Hepatocyte (in vitro differentiated cells): ENCODE data around the gene VPS52.

Source experiments
- EZH2 ChIP-seq: fragments of 200-600 bp; sonication (generic); IDR thresholded peaks from 2 replicates; pipeline ENCODE4 v1.6.1; 2016; ENCODE audit warnings: antibody characterized with exemption, mild to moderate bottlenecking, borderline replicate concordance
- EZH2phosphoT487 ChIP-seq: fragments of 200-600 bp; sonication (generic); IDR thresholded peaks from one replicate; pipeline ENCODE4 v1.6.1; 2018; ENCODE audit warnings: antibody characterized with exemption, mild to moderate bottlenecking, low read depth, moderate library complexity; ENCODE audit not compliant: unreplicated experiment, severe bottlenecking
- TF ChIP-seq, protein P1 (sequence below): fragments of 200-600 bp; sonication (generic); IDR thresholded peaks from 2 replicates; pipeline ENCODE4 v1.5.1; 2016; ENCODE audit warnings: antibody characterized with exemption, mild to moderate bottlenecking; ENCODE audit not compliant: poor library complexity

DNA sequence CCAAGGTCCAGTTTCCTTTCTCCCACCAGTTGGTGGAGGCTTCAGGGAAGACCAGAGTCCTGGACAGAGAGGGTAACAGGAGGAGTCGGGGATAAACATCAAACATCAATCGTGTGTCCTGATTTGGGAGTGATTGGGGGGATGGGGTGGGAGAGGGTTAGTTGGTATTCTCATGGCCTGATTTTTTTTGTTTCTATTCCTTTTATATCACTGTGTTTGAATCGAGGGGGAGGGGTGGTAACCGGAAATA lies 67.6 kb downstream of the VPS52 start:
- TF ChIP-seq EZH2 (no peak), EZH2phosphoT487 (no peak)
- TF ChIP-seq, protein P1, sequence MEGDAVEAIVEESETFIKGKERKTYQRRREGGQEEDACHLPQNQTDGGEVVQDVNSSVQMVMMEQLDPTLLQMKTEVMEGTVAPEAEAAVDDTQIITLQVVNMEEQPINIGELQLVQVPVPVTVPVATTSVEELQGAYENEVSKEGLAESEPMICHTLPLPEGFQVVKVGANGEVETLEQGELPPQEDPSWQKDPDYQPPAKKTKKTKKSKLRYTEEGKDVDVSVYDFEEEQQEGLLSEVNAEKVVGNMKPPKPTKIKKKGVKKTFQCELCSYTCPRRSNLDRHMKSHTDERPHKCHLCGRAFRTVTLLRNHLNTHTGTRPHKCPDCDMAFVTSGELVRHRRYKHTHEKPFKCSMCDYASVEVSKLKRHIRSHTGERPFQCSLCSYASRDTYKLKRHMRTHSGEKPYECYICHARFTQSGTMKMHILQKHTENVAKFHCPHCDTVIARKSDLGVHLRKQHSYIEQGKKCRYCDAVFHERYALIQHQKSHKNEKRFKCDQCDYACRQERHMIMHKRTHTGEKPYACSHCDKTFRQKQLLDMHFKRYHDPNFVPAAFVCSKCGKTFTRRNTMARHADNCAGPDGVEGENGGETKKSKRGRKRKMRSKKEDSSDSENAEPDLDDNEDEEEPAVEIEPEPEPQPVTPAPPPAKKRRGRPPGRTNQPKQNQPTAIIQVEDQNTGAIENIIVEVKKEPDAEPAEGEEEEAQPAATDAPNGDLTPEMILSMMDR = no peak
